Esophagus muscularis mucosa (tissue), 4 donors: ENCODE results near the gene PRDX3. TPM values are rescaled to one million over a fixed set of nuclear protein-coding genes. Genes with fewer than 3 reads are reported as not detected.

Source experiments
- DNase-seq: peaks from one replicate; pipeline ENCODE4 v3.0.0-alpha.2; 2017; ENCODE audit errors: extremely low spot score
- H3K27ac ChIP-seq, 4 donors: fragments of 200-600 bp; sonication (generic); replicated peaks in 1 of 4; 1 replicate in 3 of 4; 2 replicates in 1 of 4; pipeline ENCODE4 v1.5.1; 2016 to 2019; ENCODE audit warnings: mild to moderate bottlenecking in 1 of 4
- H3K27me3 ChIP-seq, 4 donors: fragments of 200-600 bp; sonication (generic); one replicate each; pipeline versions ENCODE4 v1.5.1 to v1.6.0; 2016 to 2019
- H3K36me3 ChIP-seq, 4 donors: fragments of 200-600 bp; sonication (generic); one replicate each; pipeline ENCODE4 v1.5.1; 2016 to 2019
- H3K4me1 ChIP-seq, 4 donors: fragments of 200-600 bp; sonication (generic); one replicate each; pipeline ENCODE4 v1.5.1; 2016 to 2019
- H3K4me3 ChIP-seq, 4 donors: fragments of 200-600 bp; sonication (generic); 1 replicate in 2 of 4; 2 replicates in 2 of 4; pipeline ENCODE4 v1.5.1; 2016 to 2019; ENCODE audit warnings: mild to moderate bottlenecking in 4 of 4, moderate library complexity in 1 of 4
- H3K9me3 ChIP-seq, 4 donors: fragments of 200-600 bp; sonication (generic); 1 replicate in 3 of 4; 2 replicates in 1 of 4; pipeline ENCODE4 v1.5.1; 2016 to 2019
- CTCF ChIP-seq, 3 experiments: fragments of 200-600 bp in 2 of 3; fragments of 450-650 bp in 1 of 3; sonication (generic) in 2 of 3; IDR thresholded peaks; one replicate each; pipeline ENCODE4 v1.5.1; 2017 to 2019; ENCODE audit warnings: antibody characterized with exemption in 3 of 3, mild to moderate bottlenecking in 2 of 3, moderate library complexity in 1 of 3
- EP300 ChIP-seq: sonication (generic); formaldehyde crosslinking; IDR thresholded peaks from one replicate; pipeline ENCODE4 v1.6.1; 2017; ENCODE audit warnings: antibody characterized with exemption
- POLR2A ChIP-seq: fragments of 450-650 bp; IDR thresholded peaks from one replicate; pipeline ENCODE4 v1.6.1; 2017; ENCODE audit warnings: antibody characterized with exemption, moderate library complexity, mild to moderate bottlenecking, low read depth
- POLR2AphosphoS5 ChIP-seq, 2 donors: sonication (generic); formaldehyde crosslinking; IDR thresholded peaks; one replicate each; pipeline ENCODE4 v1.6.1; 2017; ENCODE audit warnings: antibody characterized with exemption in 2 of 2
- WGBS: methylation state at CpG from one replicate; pipeline ENCODE4 v1.1.5; 2018; 5-methylcytosine and 5-hydroxymethylcytosine counted together
- intact Hi-C: fragments of 100-400 bp; cut with DNase I; formaldehyde crosslinking; loops from one replicate; pipeline ENCODE4 v1.15.1; 2023
- total RNA-seq, 4 donors: library from RNA; depleted of rRNA; stranded (reverse); fragments of >200 nt; gene quantifications; one replicate each; pipeline versions ENCODE4 v1.1.0 to v1.2.1, GENCODE V29; 2016

The PRDX3 gene
- total RNA-seq, 4 donors from 2014 or later, result 128 to 195 (median 171) TPM

GRCh38 chr10:119174109-119174508 lies 4.5 kb downstream of the PRDX3 start:
- H3K4me3 ChIP-seq, result no peak overlapping the region
- no peaks in the 10 kb centered on the region for H3K9me3 ChIP-seq
- intact Hi-C loops, result no loop called here
- TF ChIP-seq POLR2A (no peak), EP300 (no peak), POLR2AphosphoS5 (IDR thresholded peaks at IDR 0.05) (no peak)
- peaks cover 37 to 76% (median 65%) of the 10 kb centered on the region in 4 donors for H3K36me3 ChIP-seq
- H3K27ac ChIP-seq, result no peak overlapping the region
- H3K4me1 ChIP-seq, result peaks cover 22 to 58% (median 46%) of the 10 kb centered on the region in 4 donors
- H3K27me3 ChIP-seq, result no peaks in the 10 kb centered on the region
- no peak for DNase-seq
- 81% methylated on average over 2 of the region's 2 CpGs for WGBS

- intact Hi-C loops, result no loop called here
- no peak for TF ChIP-seq POLR2AphosphoS5 (IDR thresholded peaks at IDR 0.05)
- TF ChIP-seq EP300, result no peak
- TF ChIP-seq POLR2A, result no peak
- TF ChIP-seq CTCF (IDR thresholded peaks at IDR 0.05), result no peak
- peak overlapping the region; percentile 88 to 93 (median 92) for H3K27ac ChIP-seq
Observed at GRCh38 chr10:119167041-119167440, 11.6 kb downstream of the PRDX3 start.

GRCh38 chr10:119166564-119166963 lies 12.0 kb downstream of the PRDX3 start:
- H3K4me3 ChIP-seq, result no peak overlapping the region
- intact Hi-C loops, result no loop called here
- H3K4me1 ChIP-seq, result peaks cover 12 to 34% (median 28%) of the 10 kb centered on the region in 4 donors
- no peaks in the 10 kb centered on the region for H3K27me3 ChIP-seq
- H3K36me3 ChIP-seq, result peaks cover 37 to 44% (median 40%) of the 10 kb centered on the region in 4 donors
- TF ChIP-seq POLR2A (no peak), CTCF (IDR thresholded peaks at IDR 0.05) (no peak), EP300 (no peak), POLR2AphosphoS5 (IDR thresholded peaks at IDR 0.05) (no peak)
- peak overlapping the region; percentile 88 to 93 (median 92) for H3K27ac ChIP-seq
- no peak for DNase-seq
- 72% methylated on average over 8 of the region's 8 CpGs for WGBS
- no peaks in the 10 kb centered on the region for H3K9me3 ChIP-seq

More at GRCh38 chr10:119167041-119167440, 11.6 kb downstream of the PRDX3 start:
- Histone ChIP-seq H3K4me3 (no peak overlapping the region), H3K4me1 (peaks cover 12 to 29% (median 23%) of the 10 kb centered on the region in 4 donors), H3K36me3 (peaks cover 41 to 49% (median 43%) of the 10 kb centered on the region in 4 donors), H3K9me3 (no peaks in the 10 kb centered on the region), H3K27me3 (no peaks in the 10 kb centered on the region)
- WGBS, result 82% methylated on average over 8 of the region's 8 CpGs
- no peak for DNase-seq

- Histone ChIP-seq H3K9me3 (no peaks in the 10 kb centered on the region), H3K27me3 (no peaks in the 10 kb centered on the region), H3K4me3 (peak overlapping the region; percentile 70 to 84 (median 78)), H3K36me3 (peaks cover 32 to 39% (median 37%) of the 10 kb centered on the region in 4 donors), H3K27ac (peak overlapping the region; percentile 88 to 93 (median 92)), H3K4me1 (peaks cover 12 to 36% (median 30%) of the 10 kb centered on the region in 4 donors)
- intact Hi-C loops, result no loop called here
- no peak for DNase-seq
- TF ChIP-seq POLR2AphosphoS5 (IDR thresholded peaks at IDR 0.05) (no peak), POLR2A (no peak), CTCF (IDR thresholded peaks at IDR 0.05) (no peak), EP300 (no peak)
- 70% methylated on average over 7 of the region's 7 CpGs for WGBS
Observed at GRCh38 chr10:119166118-119166500, 12.5 kb downstream of the PRDX3 start.

- DNase-seq, result peak; percentile 94
- intact Hi-C loops, result no loop called here
- H3K27ac ChIP-seq, result peak within 1 kb of the TSS; percentile 88 to 93 (median 92)
- no peaks in the 10 kb centered on the region for H3K27me3 ChIP-seq
- no peaks in the 10 kb centered on the region for H3K9me3 ChIP-seq
- peak within 1 kb of the TSS; percentile 70 to 84 (median 78) for H3K4me3 ChIP-seq
- TF ChIP-seq POLR2A (peak; percentile 70), CTCF (IDR thresholded peaks at IDR 0.05) (peak in 2 of 3 experiments; percentile 9 to 12), EP300 (no peak), POLR2AphosphoS5 (IDR thresholded peaks at IDR 0.05) (peak; percentile 61 to 90)
- peaks cover 26 to 38% (median 30%) of the 10 kb centered on the region in 4 donors for H3K36me3 ChIP-seq
- H3K4me1 ChIP-seq, result peaks cover 12 to 36% (median 30%) of the 10 kb centered on the region in 4 donors
- 4% methylated on average over 36 of the region's 90 CpGs for WGBS
Observed at GRCh38 chr10:119165171-119166117, 13.2 kb downstream of the PRDX3 start, which contains the start of gene SFXN4. Gene SFXN4 (minus strand): TSS chr10:119165714. CDS start chr10:119165647, 67 bp downstream.
